PC-3 (cell line): ENCODE data around the gene MRAS.

ENCODE experiments used
- EZH2phosphoT487 ChIP-seq: fragments of 300-600 bp; sonication (generic); IDR thresholded peaks from 2 replicates; pipeline ENCODE4 v1.6.1; 2018; ENCODE audit warnings: mild to moderate bottlenecking, antibody characterized with exemption, low read length, borderline replicate concordance
- TF ChIP-seq, protein P1 (sequence below): fragments of 300-600 bp; sonication (generic); conservative IDR thresholded peaks from 2 replicates; pipeline ENCODE4 v1.5.1; 2017; ENCODE audit warnings: antibody characterized with exemption, low read depth, mild to moderate bottlenecking, low read length

DNA sequence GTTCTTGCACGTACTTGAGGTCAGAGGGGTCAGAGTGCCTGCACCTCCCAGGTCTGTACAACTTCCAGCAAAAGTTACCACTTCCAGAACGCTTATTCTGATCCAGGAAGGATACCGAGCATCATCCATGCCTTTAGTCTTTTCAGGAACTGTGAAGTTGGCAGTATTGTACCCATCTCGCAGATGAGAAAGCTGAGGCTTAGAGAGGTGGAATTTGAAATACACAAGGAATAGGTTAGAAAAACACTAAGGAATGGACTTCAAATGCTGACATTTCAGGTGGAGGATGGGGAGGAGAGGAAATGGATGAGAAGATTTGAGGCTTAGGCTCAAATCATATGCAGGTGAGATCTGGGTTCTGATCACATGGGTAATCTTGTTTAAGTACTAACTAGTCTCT, 97.3 kb downstream of the MRAS start:
- TF ChIP-seq, protein P1, sequence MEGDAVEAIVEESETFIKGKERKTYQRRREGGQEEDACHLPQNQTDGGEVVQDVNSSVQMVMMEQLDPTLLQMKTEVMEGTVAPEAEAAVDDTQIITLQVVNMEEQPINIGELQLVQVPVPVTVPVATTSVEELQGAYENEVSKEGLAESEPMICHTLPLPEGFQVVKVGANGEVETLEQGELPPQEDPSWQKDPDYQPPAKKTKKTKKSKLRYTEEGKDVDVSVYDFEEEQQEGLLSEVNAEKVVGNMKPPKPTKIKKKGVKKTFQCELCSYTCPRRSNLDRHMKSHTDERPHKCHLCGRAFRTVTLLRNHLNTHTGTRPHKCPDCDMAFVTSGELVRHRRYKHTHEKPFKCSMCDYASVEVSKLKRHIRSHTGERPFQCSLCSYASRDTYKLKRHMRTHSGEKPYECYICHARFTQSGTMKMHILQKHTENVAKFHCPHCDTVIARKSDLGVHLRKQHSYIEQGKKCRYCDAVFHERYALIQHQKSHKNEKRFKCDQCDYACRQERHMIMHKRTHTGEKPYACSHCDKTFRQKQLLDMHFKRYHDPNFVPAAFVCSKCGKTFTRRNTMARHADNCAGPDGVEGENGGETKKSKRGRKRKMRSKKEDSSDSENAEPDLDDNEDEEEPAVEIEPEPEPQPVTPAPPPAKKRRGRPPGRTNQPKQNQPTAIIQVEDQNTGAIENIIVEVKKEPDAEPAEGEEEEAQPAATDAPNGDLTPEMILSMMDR: no peak
- TF ChIP-seq EZH2phosphoT487: no peak
